ENCODE measurements around the gene PSTK. TPM values are rescaled to one million over a fixed set of nuclear protein-coding genes. Genes with fewer than 3 reads are reported as not detected.

Gene PSTK, protein sequence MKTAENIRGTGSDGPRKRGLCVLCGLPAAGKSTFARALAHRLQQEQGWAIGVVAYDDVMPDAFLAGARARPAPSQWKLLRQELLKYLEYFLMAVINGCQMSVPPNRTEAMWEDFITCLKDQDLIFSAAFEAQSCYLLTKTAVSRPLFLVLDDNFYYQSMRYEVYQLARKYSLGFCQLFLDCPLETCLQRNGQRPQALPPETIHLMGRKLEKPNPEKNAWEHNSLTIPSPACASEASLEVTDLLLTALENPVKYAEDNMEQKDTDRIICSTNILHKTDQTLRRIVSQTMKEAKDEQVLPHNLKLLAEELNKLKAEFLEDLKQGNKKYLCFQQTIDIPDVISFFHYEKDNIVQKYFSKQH
- total RNA-seq (2014; rRNA removed; shearing (Covaris generic)) = 6.8 and 7.9 TPM in 2 replicates

DNA sequence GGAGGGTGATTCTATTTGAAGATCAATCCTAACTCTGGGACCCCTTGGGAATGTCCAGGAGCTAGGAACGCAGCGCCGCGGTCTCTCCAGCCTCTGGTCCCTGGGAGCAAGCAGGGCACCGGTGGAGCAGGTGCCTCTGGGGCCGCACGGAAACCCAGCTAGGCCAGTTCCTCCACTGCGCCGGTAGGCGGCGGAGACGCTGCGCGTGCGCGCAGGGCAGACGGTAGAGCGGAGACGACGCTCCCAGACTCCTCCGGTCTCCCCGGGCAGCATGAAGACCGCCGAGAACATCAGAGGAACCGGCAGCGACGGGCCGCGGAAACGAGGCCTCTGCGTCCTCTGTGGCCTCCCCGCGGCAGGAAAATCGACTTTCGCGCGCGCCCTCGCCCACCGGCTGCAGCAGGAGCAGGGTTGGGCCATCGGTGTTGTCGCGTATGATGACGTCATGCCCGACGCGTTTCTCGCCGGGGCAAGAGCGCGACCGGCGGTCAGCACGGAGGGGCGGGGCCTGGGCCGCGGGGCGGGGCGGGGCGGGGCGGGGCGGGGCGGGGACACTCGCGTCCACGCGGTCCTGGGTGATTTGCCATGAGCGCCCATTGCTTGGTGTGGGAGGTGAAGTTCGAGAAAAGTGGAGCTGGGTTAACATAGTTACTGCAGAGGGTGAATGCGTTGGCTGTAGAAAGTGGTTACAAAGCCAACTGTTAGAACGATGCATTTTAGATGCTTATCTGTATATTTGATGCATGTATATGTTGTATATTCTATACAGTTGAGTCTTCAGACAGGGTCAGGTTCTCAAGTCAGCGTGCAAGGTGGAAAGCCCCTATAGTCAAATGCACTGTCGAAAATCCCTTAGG is at the start of gene PSTK:
PSTK (plus strand) TSS at position 193 of the 857 bp plus-strand sequence; CDS start at position 272, 79 bp downstream.
- peak within 1 kb of the TSS; percentile 99 for H3K4me3 ChIP-seq
- H3K27ac ChIP-seq = peak within 1 kb of the TSS; percentile 94
- H3K4me1 ChIP-seq = no peaks in the 10 kb centered on the region
- no peaks in the 10 kb centered on the region for H3K27me3 ChIP-seq
- no peaks in the 10 kb centered on the region for H3K9me3 ChIP-seq (replicated peaks)
- H3K36me3 ChIP-seq = no peaks in the 10 kb centered on the region; the same call in 1 of the 2 replicates
- peak; percentile 87 to 90 for DNase-seq

DNA sequence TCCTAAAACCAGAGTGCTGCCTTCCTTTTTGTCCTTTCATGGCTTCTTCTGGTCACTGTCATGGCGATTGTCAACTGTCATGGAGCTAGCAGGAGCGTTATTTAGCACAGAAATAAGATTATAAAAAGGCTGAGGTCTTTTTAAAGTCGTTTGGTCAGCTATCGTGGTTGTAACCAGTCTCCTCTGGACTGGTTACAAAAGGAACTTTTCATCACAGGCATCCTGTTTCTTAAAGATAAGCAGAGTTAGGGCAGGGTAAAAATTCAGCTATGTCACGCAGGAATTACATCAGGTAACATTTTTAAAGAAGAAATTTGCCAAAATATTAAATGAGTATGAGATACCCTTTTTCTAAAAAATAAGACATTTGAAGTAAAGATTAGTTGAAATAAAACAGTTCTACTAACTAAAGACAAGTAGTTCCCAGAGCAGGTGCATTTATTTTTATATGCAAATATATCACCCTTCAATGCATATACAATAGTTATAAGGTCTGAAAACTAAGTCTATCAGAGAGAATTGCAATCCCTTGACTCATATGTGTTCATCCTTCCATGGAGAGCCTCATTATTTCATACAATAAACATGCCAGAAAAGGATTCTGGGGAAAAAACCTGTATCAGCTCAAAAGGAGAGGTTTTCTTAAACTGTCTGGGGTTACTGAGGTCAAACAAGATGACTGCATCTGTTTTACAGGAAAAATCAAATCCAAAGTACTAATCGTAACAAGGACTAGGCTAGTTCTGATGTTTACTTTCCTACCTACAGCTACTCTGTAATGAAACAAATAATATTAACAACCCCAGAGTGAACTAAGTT is 48.9 kb upstream of the PSTK start:
- Histone ChIP-seq H3K4me3 (no peak overlapping the region), H3K27me3 (no peaks in the 10 kb centered on the region), H3K4me1 (no peaks in the 10 kb centered on the region), H3K9me3 (replicated peaks) (no peaks in the 10 kb centered on the region), H3K36me3 (peaks cover 16% of the 10 kb centered on the region), H3K27ac (no peak overlapping the region)
- no peak for DNase-seq

DNA sequence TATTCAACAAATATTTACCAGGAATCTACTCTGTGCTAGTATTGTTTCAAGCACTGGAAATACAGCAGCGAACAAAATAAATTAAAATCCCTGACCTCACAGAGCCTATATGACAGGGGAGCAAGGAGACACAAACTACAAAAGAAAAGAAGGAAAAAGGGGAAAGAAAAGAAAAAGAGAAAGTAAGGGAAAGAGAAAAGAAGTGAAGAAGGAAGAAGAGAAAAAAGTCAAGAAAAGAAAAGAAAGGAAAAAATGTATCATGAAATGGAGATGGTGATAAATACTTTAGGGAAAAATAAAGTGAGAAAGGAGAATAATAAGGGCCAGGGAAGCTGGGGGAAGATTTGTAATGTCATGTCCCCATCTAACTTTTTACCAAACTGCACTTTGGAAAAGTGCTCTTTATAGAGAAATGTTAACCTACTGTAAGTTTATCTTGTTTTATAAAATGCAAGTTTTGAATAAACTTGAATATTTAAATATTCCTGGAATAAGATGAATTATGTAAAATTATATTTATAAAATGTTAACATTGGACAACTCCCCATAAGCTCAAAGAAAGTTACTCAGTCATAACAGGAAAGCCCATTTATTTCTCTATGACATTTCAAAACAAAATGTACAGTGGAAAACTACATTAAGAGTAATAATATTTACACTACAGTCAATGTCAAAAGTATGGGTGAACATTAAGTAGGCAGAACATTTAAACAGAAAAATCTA is 40.9 kb upstream of the PSTK start:
- Histone ChIP-seq H3K4me1 (no peaks in the 10 kb centered on the region), H3K36me3 (peaks cover 37% of the 10 kb centered on the region), H3K9me3 (replicated peaks) (no peaks in the 10 kb centered on the region), H3K4me3 (no peak overlapping the region), H3K27ac (no peak overlapping the region), H3K27me3 (no peaks in the 10 kb centered on the region)
- no peak for DNase-seq

DNA sequence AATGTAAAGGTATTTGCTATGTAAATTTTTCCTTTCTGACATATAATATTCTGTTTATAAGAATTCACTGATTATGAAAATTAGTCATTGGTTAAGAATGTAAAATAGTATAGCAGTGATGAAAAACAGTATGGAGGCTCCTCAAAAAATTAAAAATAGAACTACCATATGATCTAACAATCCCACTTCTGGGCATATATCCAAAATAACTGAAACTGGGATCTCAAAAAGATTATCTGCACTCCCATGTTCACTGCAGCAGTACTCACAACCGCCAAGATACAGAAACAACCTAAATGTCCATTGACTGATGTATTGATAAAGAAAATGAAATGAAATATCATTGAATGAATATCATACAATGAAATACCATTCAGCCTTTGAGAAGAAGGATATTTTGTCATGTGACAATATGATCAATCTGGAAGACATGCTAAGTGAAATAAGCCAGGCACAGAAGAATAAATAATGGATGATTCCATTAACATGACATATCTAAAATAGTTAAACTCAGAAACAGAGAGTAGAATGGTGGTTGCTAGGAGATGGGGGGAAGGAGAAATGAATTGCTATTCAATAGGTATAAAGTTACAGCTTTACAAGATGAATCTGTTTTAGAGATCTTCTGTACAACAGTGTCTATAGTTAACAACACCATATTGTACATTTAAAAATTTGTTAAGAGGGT is 40.2 kb upstream of the PSTK start:
- DNase-seq = no peak
- H3K27ac ChIP-seq = no peak overlapping the region
- no peaks in the 10 kb centered on the region for H3K27me3 ChIP-seq
- H3K4me3 ChIP-seq = no peak overlapping the region
- H3K4me1 ChIP-seq = no peaks in the 10 kb centered on the region
- H3K36me3 ChIP-seq = peaks cover 36% of the 10 kb centered on the region
- H3K9me3 ChIP-seq (replicated peaks) = no peaks in the 10 kb centered on the region

- Histone ChIP-seq H3K4me3 (no peak overlapping the region), H3K4me1 (no peaks in the 10 kb centered on the region), H3K27ac (no peak overlapping the region), H3K9me3 (replicated peaks) (no peaks in the 10 kb centered on the region), H3K27me3 (no peaks in the 10 kb centered on the region), H3K36me3 (peaks cover 16% of the 10 kb centered on the region)
- DNase-seq = no peak
Observed at GRCh38 chr10:122949296-122949695, 30.9 kb upstream of the PSTK start.

DNA sequence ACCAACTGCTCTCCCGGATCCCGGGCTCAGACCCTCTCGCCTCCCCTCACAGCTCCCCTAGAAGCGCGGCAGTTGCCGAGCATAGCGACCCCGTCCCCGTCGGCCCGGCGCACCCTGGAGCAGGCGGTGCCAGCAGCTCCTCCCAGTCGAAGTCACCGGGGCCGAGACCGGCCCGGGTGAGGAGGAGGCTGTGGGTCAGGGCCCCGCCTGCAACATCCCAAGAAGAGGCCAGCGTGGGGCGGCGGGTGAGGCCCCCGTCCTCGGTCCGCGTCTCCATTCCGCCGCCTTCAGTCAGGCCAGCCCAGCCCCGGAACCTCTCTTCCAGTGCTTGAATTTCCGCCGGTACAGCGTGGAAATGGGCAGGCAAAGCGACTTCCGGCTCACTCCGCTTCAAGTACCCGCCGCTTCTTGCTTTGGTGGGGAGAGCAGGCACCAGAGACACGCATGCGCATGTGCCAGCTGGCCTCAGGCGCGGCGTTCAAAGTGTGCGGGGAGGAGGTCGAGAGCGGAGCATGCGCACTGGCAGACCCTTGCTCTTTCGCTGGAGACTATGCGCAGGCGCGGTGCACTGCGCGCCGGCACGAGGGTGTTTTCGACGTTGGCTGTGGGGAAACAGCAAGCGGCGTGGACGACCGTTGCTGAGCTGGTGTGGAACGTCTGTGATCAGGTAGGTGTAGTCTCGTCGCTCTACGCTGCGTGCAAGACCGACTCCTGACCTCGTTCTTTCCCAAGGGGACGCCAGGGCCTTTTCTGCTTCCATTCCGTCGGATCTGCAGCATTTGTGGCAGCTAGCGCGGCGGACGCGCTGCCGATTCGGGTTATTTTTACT is 26.1 kb upstream of the PSTK start, which contains the start of gene C10orf88:
C10orf88 (minus strand) TSS at position 326 of the 829 bp plus-strand sequence; CDS start at position 277, 49 bp downstream.
- Histone ChIP-seq H3K27ac (peak within 1 kb of the TSS; percentile 69), H3K4me1 (no peaks in the 10 kb centered on the region), H3K27me3 (no peaks in the 10 kb centered on the region), H3K4me3 (peak within 1 kb of the TSS; percentile 90), H3K9me3 (replicated peaks) (no peaks in the 10 kb centered on the region), H3K36me3 (peaks cover 2% of the 10 kb centered on the region; the same call in 1 of the 2 replicates)
- DNase-seq = peak; percentile 97 to 98

- Histone ChIP-seq H3K27ac (no peak overlapping the region), H3K27me3 (no peaks in the 10 kb centered on the region), H3K36me3 (no peaks in the 10 kb centered on the region), H3K4me1 (no peaks in the 10 kb centered on the region), H3K4me3 (peak overlapping the region; percentile 90), H3K9me3 (replicated peaks) (no peaks in the 10 kb centered on the region)
- DNase-seq = no peak
Observed at GRCh38 chr10:122954731-122955050, 25.5 kb upstream of the PSTK start.

GRCh38 chr10:122955892-122956291 is 24.3 kb upstream of the PSTK start:
- no peak for DNase-seq
- no peaks in the 10 kb centered on the region for H3K9me3 ChIP-seq (replicated peaks)
- H3K27me3 ChIP-seq = no peaks in the 10 kb centered on the region
- H3K27ac ChIP-seq = no peak overlapping the region
- H3K4me1 ChIP-seq = no peaks in the 10 kb centered on the region
- no peaks in the 10 kb centered on the region for H3K36me3 ChIP-seq
- no peak overlapping the region for H3K4me3 ChIP-seq

DNA sequence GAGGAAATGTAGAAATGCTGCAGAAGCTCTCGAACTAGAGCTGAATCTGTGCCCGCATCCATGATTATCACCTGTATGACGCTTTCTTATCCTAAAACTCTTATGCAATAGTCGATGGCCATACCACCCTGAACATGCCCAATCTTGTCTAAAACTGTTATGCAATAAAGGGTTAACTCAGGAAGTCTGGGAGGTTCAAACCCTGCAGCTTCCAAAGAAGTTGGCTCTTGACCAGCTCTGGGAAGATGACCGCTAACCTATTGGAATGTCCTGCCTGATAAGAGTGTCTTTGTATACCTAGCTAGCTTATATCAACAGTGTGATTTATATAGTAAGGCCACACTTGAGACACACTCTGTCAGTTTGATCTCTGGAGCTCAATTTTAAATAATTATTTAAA is 22.7 kb upstream of the PSTK start:
- Histone ChIP-seq H3K27me3 (no peaks in the 10 kb centered on the region), H3K4me3 (no peak overlapping the region), H3K9me3 (replicated peaks) (no peaks in the 10 kb centered on the region), H3K36me3 (no peaks in the 10 kb centered on the region), H3K4me1 (no peaks in the 10 kb centered on the region), H3K27ac (no peak overlapping the region)
- no peak for DNase-seq

- H3K4me1 ChIP-seq = no peaks in the 10 kb centered on the region
- no peak for DNase-seq
- H3K9me3 ChIP-seq (replicated peaks) = peaks cover 2% of the 10 kb centered on the region; the same call in 1 of the 2 replicates
- no peak overlapping the region for H3K4me3 ChIP-seq
- no peaks in the 10 kb centered on the region for H3K36me3 ChIP-seq
- no peaks in the 10 kb centered on the region for H3K27me3 ChIP-seq
- no peak overlapping the region for H3K27ac ChIP-seq
Observed at GRCh38 chr10:122962405-122962804, 17.8 kb upstream of the PSTK start.

DNA sequence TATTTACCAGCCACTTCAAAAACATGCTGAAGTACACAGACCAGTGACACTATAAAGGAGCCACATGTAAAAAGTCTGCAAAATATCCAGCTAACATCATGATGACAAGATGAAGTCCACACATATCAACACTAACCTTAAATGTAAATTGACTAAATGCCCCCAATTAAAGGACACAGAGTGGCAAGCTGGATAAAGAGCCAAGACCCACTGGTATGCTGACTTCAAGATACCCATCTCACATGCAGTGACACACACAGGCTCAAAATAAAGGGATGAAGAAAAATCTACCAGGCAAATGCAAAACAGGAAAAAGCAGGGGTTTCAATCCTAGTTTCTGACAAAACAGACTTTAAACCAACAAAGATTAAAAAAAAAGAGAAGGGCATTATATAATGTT is 13.3 kb upstream of the PSTK start:
- Histone ChIP-seq H3K27me3 (no peaks in the 10 kb centered on the region), H3K36me3 (no peaks in the 10 kb centered on the region), H3K4me3 (no peak overlapping the region), H3K27ac (no peak overlapping the region), H3K9me3 (replicated peaks) (peaks cover 2% of the 10 kb centered on the region), H3K4me1 (no peaks in the 10 kb centered on the region)
- no peak for DNase-seq

- H3K36me3 ChIP-seq = no peaks in the 10 kb centered on the region
- peaks cover 2% of the 10 kb centered on the region for H3K9me3 ChIP-seq (replicated peaks)
- no peaks in the 10 kb centered on the region for H3K27me3 ChIP-seq
- no peaks in the 10 kb centered on the region for H3K4me1 ChIP-seq
- H3K4me3 ChIP-seq = no peak overlapping the region
- no peak for DNase-seq
- no peak overlapping the region for H3K27ac ChIP-seq
Observed at GRCh38 chr10:122968698-122969097, 11.5 kb upstream of the PSTK start.

- peak in 1 of 2 experiments; percentile 8 for DNase-seq
- Histone ChIP-seq H3K27ac (no peak overlapping the region), H3K4me3 (no peak overlapping the region), H3K27me3 (no peaks in the 10 kb centered on the region), H3K36me3 (no peaks in the 10 kb centered on the region), H3K9me3 (replicated peaks) (no peaks in the 10 kb centered on the region; the same call in 1 of the 2 replicates), H3K4me1 (no peaks in the 10 kb centered on the region)
Observed at GRCh38 chr10:122974023-122974422, 6.2 kb upstream of the PSTK start.

Data from SJCRH30 (cell line).